Choroid plexus epithelial cell (primary cell): ENCODE measurements around the gene ARMH3.
A peak's percentile ranks its signal among the peaks of the same experiment; 100 is the strongest.
"Not testable (repeated sequence)": the region's sequence is repeated elsewhere in the genome, so short reads cannot be mapped to it uniquely, and the experiment has no call there.

Experiments used
- DNase-seq: peaks from one replicate; pipeline ENCODE4 v3.0.0-alpha.2; 2010; ENCODE audit warnings: low read depth
- H3K4me3 ChIP-seq: 2 replicates; pipeline ENCODE4 v1.5.1; 2011; ENCODE audit warnings: low read depth, mild to moderate bottlenecking, control low read depth, low read length, moderate library complexity
- TF ChIP-seq, protein P1 (sequence below): conservative IDR thresholded peaks from 2 replicates; pipeline ENCODE4 v1.5.1; 2011; ENCODE audit warnings: low read depth, mild to moderate bottlenecking, control low read depth, inconsistent platforms, low read length, moderate library complexity

ARMH3 gene

GRCh38 chr10:102040305-102041050 lies 15.5 kb downstream of the ARMH3 start:
- DNase-seq: peak; percentile 36

GRCh38 chr10:102038410-102038809 lies 17.6 kb downstream of the ARMH3 start:
- no peak overlapping the region for H3K4me3 ChIP-seq
- TF ChIP-seq, protein P1, sequence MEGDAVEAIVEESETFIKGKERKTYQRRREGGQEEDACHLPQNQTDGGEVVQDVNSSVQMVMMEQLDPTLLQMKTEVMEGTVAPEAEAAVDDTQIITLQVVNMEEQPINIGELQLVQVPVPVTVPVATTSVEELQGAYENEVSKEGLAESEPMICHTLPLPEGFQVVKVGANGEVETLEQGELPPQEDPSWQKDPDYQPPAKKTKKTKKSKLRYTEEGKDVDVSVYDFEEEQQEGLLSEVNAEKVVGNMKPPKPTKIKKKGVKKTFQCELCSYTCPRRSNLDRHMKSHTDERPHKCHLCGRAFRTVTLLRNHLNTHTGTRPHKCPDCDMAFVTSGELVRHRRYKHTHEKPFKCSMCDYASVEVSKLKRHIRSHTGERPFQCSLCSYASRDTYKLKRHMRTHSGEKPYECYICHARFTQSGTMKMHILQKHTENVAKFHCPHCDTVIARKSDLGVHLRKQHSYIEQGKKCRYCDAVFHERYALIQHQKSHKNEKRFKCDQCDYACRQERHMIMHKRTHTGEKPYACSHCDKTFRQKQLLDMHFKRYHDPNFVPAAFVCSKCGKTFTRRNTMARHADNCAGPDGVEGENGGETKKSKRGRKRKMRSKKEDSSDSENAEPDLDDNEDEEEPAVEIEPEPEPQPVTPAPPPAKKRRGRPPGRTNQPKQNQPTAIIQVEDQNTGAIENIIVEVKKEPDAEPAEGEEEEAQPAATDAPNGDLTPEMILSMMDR: no peak
- no peak for DNase-seq

More at GRCh38 chr10:102040305-102041050, 15.5 kb downstream of the ARMH3 start:
- H3K4me3 ChIP-seq: no peak overlapping the region
- TF ChIP-seq, protein P1: no peak

- H3K4me3 ChIP-seq: not testable (repeated sequence)
Observed at GRCh38 chr10:102035807-102036206, 20.2 kb downstream of the ARMH3 start.

DNA sequence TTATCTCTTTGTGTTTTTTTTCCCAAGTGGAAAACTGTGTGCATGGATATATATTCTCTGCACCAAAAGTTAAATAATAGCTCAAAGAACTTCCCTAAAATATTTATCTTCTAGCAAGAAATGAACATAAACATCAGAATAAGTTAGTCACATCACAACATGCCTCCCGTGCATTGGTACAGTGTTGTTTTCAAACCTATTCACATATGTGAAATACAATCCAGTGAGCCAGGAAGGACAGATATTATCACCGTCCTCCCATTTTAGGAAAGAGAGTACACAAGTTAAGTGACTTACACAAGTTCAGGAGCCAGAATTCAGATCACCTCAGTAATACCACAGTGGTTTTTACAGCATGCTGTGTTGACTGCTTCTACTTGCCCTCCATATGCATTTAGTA lies 22.2 kb downstream of the ARMH3 start:
- no peak overlapping the region for H3K4me3 ChIP-seq
- TF ChIP-seq, protein P1: no peak
- DNase-seq: no peak

More at GRCh38 chr10:102035807-102036206, 20.2 kb downstream of the ARMH3 start:
- not testable (repeated sequence) for DNase-seq

DNA sequence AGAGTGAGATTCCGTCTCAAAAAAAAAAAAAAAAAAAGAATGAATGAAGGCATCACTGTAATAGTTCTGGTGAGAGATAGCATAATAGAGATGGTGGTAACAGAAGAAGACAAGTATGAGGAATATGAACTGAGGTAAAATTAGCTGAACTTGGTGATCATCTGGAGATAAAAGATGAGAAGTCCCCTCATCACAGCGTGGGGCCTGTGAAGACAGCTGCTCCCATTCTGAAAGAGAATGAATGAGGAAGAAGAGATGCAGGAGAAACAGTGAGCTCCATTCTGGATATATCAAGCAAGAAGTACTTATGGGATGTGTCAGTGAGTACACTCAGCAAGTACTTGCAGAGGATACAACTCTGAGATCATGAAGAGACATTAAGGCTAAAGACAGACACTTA lies 28.7 kb downstream of the ARMH3 start:
- TF ChIP-seq, protein P1: no peak
- no peak overlapping the region for H3K4me3 ChIP-seq
- DNase-seq: no peak

- DNase-seq: no peak
- no peak overlapping the region for H3K4me3 ChIP-seq
- TF ChIP-seq, protein P1: no peak
Observed at GRCh38 chr10:102024799-102025198, 31.2 kb downstream of the ARMH3 start.

DNA sequence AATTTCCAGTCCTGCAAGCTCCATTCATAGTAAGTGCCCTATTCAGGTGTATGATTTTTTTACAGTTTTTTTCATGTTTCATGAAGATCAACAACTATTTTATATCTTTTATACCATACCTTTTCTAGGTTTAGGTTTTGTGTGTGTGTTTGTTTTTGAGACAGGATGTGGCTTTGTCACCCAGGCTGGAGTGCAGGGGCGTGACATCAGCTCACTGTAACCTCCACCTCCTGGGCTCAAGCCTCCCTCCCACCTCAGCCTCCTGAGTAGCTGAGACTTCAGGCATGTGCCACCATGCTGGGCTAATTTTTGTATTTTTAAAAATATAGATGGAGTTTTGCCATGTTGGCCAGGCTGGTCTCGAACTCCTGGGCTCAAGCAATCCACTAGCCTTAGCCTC lies 35.0 kb downstream of the ARMH3 start:
- TF ChIP-seq, protein P1: no peak
- H3K4me3 ChIP-seq: no peak overlapping the region
- no peak for DNase-seq
